Ovary (tissue), 3 donors: ENCODE measurements around the gene KCNB1.

Experiments
- CTCF ChIP-seq, 3 donors: fragments of 450-650 bp in 2 of 3; fragments of 200-600 bp in 1 of 3; IDR thresholded peaks; one replicate each; pipeline versions ENCODE4 v1.5.1 to v1.8.0; 2016 to 2022; ENCODE audit warnings: antibody characterized with exemption in 3 of 3, mild to moderate bottlenecking in 1 of 3
- POLR2A ChIP-seq: fragments of 450-650 bp; IDR thresholded peaks from one replicate; pipeline ENCODE4 v1.6.1; 2017; ENCODE audit warnings: antibody characterized with exemption, mild to moderate bottlenecking, moderate library complexity
- donor health status: DM: no; HTN: no; CAD: no.

GRCh38 chr20:49450281-49450721 is 32.2 kb downstream of the KCNB1 start:
- TF ChIP-seq POLR2A: no peak
- no peak for TF ChIP-seq CTCF (IDR thresholded peaks at IDR 0.05)
